Mesodermal cell (in vitro differentiated cells): ENCODE results near the gene PREX1.

Source experiments
- H3K27ac ChIP-seq: 2 replicates; pipeline ENCODE4 v1.7.0; 2013; ENCODE audit warnings: mild to moderate bottlenecking, low read depth, low read length, moderate library complexity; ENCODE audit not compliant: severe bottlenecking
- H3K36me3 ChIP-seq: 2 replicates; pipeline ENCODE4 v1.7.1; 2013; ENCODE audit warnings: mild to moderate bottlenecking, low read length, moderate library complexity; ENCODE audit not compliant: control insufficient read depth, insufficient read depth
- H3K4me1 ChIP-seq: one replicate; pipeline ENCODE4 v1.7.1; 2013; ENCODE audit warnings: mild to moderate bottlenecking, low read length; ENCODE audit not compliant: insufficient read depth, control insufficient read depth, poor library complexity, severe bottlenecking
- H3K4me3 ChIP-seq: 2 replicates; pipeline ENCODE4 v1.7.0; 2013; ENCODE audit warnings: low read length, control low read depth, mild to moderate bottlenecking; ENCODE audit not compliant: insufficient read depth, poor library complexity, severe bottlenecking; ENCODE audit errors: extremely low read depth
- H3K9me3 ChIP-seq: 2 replicates; pipeline ENCODE4 v1.7.1; 2013; ENCODE audit warnings: mild to moderate bottlenecking, low read length, moderate library complexity; ENCODE audit not compliant: control insufficient read depth
- WGBS, 2 experiments: methylation state at CpG; one replicate each; pipeline ENCODE4 v1.1.5; 2013; ENCODE audit warnings: missing lambda C conversion rate in 2 of 2; ENCODE audit not compliant: insufficient coverage in 2 of 2; 5-methylcytosine and 5-hydroxymethylcytosine counted together

The PREX1 gene

DNA sequence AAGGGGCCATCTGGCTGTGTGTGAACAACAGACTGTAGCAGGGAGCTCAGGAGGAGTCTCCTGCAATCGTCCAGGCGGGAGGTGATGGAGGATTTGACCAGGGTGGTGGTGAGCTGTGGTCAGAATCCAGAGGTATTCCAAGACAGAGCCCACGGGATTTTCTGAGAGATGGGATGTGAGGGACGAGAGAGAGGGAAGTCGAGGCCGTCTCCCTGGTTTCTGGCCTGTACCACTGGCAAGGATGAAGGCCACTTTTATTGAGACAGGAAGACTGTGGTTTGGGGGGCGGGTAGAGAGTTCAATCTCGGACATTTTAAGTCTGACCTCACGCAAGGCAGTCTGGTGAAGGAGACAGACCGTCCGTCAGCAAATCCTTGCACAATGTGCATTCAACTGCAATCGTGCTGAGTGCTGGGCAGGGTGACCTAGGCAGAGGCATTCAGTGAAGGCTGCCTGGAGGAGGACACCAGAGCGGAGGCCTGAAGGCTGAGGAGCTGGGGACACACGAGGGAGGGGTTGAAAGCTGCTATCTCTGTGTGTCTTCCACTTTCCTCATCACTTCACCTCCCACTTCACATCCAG is 53.9 kb downstream of the PREX1 start:
- Histone ChIP-seq H3K4me3 (no peak overlapping the region), H3K4me1 (peaks cover 9% of the 10 kb centered on the region), H3K27ac (no peak overlapping the region), H3K9me3 (peaks cover 8% of the 10 kb centered on the region), H3K36me3 (no peaks in the 10 kb centered on the region)
- WGBS, 2 experiments = 96 to 97% methylated on average over 11 to 12 of the region's 14 CpGs

DNA sequence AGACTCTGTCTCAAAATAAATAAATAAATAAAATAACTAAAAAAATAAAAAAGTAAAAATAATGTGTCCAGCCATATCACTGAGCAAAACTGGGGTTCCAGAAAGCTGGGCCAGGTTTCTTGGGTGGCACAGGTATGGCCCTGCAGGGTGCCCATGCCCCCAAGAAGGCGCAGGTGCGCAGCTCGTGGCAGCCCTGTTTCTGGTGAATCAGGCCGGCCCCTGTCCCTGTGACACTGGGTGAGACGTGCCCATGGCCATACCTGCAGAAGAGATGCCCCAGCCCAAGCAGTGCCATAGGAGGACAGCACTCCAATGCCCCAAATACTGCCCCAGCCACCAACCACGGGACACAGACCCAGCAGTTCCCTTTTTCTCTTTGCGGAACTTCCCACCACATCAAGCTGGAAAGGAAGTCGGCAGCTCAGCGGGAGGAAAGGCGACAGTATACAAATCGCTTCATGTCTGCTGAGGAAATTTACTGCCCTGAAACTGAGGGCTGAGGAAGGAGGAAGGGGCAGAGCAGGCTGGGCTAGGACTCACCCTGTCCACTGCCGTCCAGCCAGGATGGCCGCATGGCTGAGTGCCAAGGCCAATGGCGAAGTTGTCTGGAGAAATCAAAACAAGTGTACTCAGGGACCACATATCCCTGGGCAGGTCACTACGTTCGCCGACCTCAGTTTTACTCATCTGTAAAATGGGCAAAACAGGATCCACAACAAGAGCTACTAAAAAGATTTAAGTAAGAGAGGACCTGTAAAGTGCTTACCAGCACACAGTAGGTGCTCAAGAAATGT is 55.4 kb downstream of the PREX1 start:
- Histone ChIP-seq H3K27ac (no peak overlapping the region), H3K4me1 (peaks cover 12% of the 10 kb centered on the region), H3K9me3 (peaks cover 8% of the 10 kb centered on the region), H3K4me3 (no peak overlapping the region), H3K36me3 (no peaks in the 10 kb centered on the region)
- WGBS, 2 experiments = 90 to 92% methylated on average over 13 to 17 of the region's 17 CpGs

DNA sequence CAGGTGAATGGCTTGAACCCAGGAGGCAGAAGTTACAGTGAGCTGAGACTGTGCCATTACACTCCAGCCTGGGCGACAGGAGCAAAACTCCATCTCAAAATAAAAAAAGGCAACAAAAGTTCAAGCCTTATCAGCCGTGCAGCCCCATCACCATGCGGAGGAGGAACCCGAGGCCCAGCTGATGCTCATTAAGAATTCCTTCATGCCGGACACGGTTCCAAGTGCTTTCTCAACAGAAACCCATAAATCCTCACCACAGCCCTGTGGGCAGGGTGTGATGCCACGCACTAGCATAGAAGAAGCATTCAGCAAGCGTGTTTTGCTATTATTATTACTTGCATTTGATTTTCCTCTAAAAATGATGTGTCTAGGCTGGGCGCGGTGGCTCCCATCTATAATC is 56.3 kb downstream of the PREX1 start:
- peaks cover 8% of the 10 kb centered on the region for H3K9me3 ChIP-seq

DNA sequence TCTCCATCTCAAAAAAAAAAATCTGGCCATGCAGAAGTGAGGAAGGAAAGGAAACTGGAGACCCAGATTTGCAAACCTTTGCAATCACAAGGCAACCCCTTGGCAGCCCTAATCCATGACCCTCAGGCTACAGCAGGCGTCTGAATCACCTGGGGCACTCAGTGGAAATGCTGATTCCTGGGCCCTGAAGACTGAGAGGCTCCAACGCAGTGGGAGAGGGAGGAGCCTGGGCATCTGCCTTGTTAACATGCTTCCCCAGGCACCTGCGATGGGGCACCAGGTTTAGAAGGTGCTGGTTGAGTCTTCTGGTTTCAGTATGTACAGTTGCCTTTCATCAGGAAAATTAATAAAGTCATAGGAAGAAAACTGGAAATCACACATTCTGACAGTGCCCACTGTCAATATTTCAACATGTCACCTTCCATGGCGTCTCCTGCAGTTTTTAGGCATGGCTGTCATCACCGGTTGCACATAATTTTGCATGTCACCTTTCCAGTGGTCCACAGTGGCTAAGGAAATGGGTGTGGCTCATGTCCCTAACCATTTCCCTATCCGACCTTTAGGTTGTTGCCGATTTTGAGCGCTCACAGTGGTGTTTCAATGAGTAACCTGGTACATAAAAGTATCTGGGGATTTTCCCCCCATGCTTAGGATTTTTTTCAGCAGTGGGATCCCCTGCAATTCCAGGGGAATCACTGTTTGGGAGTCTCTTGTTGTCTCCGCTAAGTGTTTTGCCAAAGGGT is 56.9 kb downstream of the PREX1 start:
- WGBS, 2 experiments = 70 to 84% methylated on average over 6 to 9 of the region's 9 CpGs
- no peak overlapping the region for H3K27ac ChIP-seq
- peaks cover 6% of the 10 kb centered on the region for H3K36me3 ChIP-seq
- peaks cover 4% of the 10 kb centered on the region for H3K9me3 ChIP-seq
- H3K4me3 ChIP-seq = no peak overlapping the region
- H3K4me1 ChIP-seq = peaks cover 12% of the 10 kb centered on the region

More for the DNA sequence above, 56.3 kb downstream of the PREX1 start:
- H3K4me1 ChIP-seq = peaks cover 12% of the 10 kb centered on the region
- H3K4me3 ChIP-seq = no peak overlapping the region
- H3K36me3 ChIP-seq = peaks cover 4% of the 10 kb centered on the region
- no peak overlapping the region for H3K27ac ChIP-seq
- 90 to 91% methylated on average over 6 to 7 of the region's 10 CpGs for WGBS, 2 experiments

DNA sequence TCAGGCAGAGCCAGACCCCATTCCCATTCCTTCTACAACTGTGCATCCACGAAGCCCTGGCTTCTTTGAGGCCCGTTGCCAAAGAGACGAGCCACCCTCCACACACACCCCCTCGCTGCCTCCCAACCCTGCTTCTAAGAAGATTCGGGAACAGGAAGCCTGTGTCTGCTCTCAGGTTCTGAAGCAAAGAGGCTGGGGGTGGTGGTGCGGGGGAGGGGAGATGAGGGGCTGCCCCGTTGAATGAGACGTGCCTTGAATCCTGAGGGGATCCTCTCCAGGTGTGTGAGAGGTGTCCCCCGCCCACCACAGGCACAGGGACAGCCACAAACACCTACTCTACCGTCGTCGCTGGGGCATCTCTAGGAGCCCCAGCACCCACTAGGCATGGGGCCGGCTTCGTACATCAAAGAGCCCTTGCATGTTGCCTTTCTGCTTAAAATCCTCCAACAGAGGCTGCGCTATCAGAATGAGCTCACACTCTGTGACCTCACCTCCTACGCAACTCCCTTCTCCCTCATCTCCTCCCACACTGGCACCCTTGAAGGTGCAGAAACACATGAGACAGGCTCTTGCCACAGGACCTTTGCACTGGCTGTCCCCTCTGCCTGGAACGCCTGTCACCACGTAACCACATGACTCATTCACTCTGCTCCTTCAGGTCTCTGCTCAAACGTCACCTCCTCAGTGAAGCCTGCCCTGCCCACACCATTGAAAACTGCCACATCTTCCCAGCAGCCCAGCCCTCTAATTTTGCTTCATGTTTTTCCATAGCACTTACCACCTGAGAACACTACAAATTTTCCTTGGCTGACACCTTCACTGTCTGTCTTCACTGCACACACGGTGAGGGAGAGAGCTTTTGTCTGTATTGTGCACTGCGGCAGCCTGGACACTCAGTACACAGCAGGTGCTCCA is 58.5 kb downstream of the PREX1 start:
- 74 to 82% methylated on average over 11 to 15 of the region's 21 CpGs for WGBS, 2 experiments
- Histone ChIP-seq H3K36me3 (peaks cover 6% of the 10 kb centered on the region), H3K4me1 (peaks cover 12% of the 10 kb centered on the region), H3K9me3 (no peaks in the 10 kb centered on the region), H3K4me3 (no peak overlapping the region), H3K27ac (no peak overlapping the region)

DNA sequence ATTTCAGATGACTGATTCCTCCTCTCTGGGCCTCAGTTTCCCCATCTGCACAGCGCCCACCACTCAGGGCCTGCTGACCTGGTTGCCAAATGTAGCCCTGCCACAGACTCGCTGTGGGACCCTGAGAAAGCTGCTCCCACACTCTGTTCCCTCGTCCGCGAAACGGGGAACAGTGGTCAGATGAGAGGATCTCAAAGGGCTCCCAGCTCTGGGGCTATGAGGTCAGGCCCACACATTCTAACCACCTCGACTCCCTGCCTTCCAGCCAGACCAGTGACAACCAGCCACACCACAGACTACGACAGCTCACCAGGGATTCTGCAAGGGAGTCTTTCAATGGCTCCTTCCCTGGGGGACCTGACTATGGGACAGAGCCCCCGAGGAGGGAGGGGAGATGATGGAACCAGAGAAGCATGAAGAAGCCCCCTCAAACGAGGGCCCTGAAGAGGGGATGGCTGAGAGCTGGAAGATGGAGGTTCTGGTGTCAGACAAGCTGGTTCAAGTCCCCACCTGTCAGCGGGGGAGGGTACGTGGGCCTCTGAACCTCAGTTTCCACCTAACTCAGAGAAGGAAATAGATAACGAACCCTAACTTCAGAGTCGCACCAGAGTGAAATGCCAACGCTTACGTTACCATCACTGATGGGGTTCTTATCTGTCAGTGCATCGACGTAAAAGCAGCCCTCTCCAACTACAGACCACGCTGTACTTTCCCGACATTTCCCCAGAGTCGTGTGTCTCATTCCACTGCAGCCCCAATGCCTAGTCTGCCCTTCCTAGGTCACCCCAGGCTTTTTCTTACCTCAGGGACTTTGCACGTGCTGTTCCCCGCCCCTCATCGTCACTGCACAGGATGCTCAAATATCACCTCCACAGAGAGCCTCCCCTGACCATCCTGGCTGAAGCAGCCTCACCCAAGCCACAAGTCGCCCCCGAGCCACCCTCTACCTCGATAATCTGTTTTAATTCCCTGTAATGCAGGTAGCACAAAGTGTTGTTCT is 60.5 kb downstream of the PREX1 start:
- H3K36me3 ChIP-seq = peaks cover 6% of the 10 kb centered on the region
- no peaks in the 10 kb centered on the region for H3K9me3 ChIP-seq
- no peak overlapping the region for H3K27ac ChIP-seq
- WGBS, 2 experiments = 91 to 93% methylated on average over 19 to 27 of the region's 27 CpGs
- no peak overlapping the region for H3K4me3 ChIP-seq
- H3K4me1 ChIP-seq = peaks cover 18% of the 10 kb centered on the region

DNA sequence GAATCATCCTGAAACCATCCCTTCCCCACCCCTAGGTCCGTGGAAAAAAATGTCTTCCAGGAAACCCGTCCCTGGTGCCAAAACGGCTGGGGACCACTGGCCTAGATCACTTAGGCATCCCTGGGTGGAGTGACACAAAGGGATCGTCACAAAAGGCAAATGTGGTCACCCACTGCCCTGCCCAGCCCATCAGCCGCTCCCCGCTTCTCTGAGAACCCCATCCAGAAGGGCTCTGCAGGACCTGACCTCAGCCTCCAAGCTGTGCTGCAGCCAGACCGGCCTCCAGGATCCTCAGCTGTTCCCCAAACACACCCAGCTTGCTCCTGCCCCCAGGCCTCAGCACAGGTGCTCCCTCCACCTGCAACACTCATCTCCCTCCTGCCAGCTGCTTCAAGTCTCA is 61.6 kb downstream of the PREX1 start:
- Histone ChIP-seq H3K36me3 (peaks cover 6% of the 10 kb centered on the region), H3K27ac (no peak overlapping the region), H3K9me3 (no peaks in the 10 kb centered on the region), H3K4me1 (peaks cover 18% of the 10 kb centered on the region), H3K4me3 (no peak overlapping the region)
- 94 to 96% methylated on average over 6 of the region's 7 CpGs for WGBS, 2 experiments

DNA sequence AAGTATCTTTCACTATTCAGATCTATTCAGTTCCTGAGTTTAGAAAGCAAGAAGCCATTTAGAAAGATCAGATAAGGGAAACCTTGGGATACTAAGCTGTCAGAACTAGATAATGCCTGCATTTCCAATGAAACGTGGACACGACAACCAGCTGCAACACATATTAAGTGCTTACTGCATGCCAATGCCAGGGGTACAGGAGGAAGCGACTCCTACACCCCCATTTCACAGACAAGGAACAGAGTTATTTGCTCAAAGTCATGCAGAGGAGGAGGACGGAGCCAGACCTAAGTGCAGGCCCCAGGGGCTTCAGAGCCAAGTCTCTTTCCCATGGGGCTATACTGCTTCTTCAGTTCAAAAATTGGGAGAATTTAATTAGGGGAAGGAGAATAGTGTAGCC is 62.4 kb downstream of the PREX1 start:
- peaks cover 26% of the 10 kb centered on the region for H3K4me1 ChIP-seq
- H3K9me3 ChIP-seq = no peaks in the 10 kb centered on the region
- H3K36me3 ChIP-seq = peaks cover 6% of the 10 kb centered on the region
- no peak overlapping the region for H3K27ac ChIP-seq
- 90 to 100% methylated on average over 2 to 4 of the region's 4 CpGs for WGBS, 2 experiments
- no peak overlapping the region for H3K4me3 ChIP-seq

DNA sequence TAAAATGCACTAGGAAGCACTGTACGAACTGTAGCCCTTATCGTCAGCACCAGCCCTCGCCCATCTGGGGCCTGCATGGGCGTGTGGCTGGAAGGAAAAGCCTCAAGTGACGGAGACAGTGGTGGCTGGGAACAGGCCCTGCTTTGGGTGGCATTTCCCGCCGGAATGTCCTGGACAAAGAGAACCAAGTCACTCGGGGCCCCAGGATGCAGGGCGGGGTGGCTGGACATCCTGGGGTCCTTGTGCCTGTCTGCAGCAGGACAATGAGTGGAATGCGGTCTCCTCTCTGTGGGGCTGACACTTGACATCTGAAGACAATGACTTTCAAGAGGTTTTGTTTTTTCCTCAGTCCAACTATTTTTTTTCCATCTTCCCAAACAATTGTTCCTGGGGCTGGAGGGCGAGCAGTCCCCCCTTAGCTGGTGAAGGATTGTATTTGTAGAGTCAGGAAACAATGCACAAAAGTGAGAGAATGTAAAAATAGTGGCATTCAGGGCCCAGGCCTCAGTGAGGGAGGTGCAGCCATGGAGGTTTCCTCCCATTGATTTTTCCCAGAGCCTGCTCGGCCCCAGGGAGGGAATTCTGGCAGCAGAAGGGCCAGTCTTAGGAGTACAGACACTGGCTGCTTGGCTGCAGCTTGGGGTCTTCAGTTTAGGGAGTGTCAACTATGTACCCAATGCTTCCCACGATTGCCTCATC is 64.4 kb downstream of the PREX1 start:
- H3K4me1 ChIP-seq = peaks cover 19% of the 10 kb centered on the region
- no peak overlapping the region for H3K4me3 ChIP-seq
- 81 to 82% methylated on average over 11 to 13 of the region's 13 CpGs for WGBS, 2 experiments
- peaks cover 8% of the 10 kb centered on the region for H3K36me3 ChIP-seq
- no peaks in the 10 kb centered on the region for H3K9me3 ChIP-seq
- H3K27ac ChIP-seq = peak overlapping the region; percentile 62
